Neuron (in vitro differentiated cells): Measurements from ENCODE around the gene RPE.

Experiments used
- H2AFZ ChIP-seq: one replicate; pipeline ENCODE4 v1.6.1; 2013; ENCODE audit warnings: low read depth, mild to moderate bottlenecking, inconsistent platforms, low read length, moderate library complexity
- H3K27me3 ChIP-seq: one replicate; pipeline ENCODE4 v1.6.1; 2013; ENCODE audit warnings: low read length; ENCODE audit not compliant: insufficient read depth
- H3K36me3 ChIP-seq: one replicate; pipeline ENCODE4 v1.6.1; 2013; ENCODE audit warnings: low read length; ENCODE audit not compliant: insufficient read depth
- H3K4me1 ChIP-seq: one replicate; pipeline ENCODE4 v1.6.1; 2013; ENCODE audit warnings: low read length; ENCODE audit not compliant: insufficient read depth
- H3K4me3 ChIP-seq: 2 replicates; pipeline ENCODE4 v1.5.1; 2013; ENCODE audit warnings: mild to moderate bottlenecking, low read length, moderate library complexity
- H3K9me3 ChIP-seq: one replicate; pipeline ENCODE4 v1.6.1; 2013; ENCODE audit warnings: low read length

Gene RPE

GRCh38 chr2:210009896-210010295 lies 7.5 kb downstream of the RPE start:
- Histone ChIP-seq H3K4me3 (no peak overlapping the region), H2AFZ (no peak overlapping the region), H3K9me3 (no peaks in the 10 kb centered on the region), H3K36me3 (peaks cover 35% of the 10 kb centered on the region), H3K4me1 (peaks cover 21% of the 10 kb centered on the region), H3K27me3 (no peaks in the 10 kb centered on the region)

GRCh38 chr2:210020138-210020537 lies 17.7 kb downstream of the RPE start:
- Histone ChIP-seq H3K4me3 (no peak overlapping the region), H3K4me1 (no peaks in the 10 kb centered on the region), H3K36me3 (peaks cover 93% of the 10 kb centered on the region), H2AFZ (no peak overlapping the region), H3K9me3 (no peaks in the 10 kb centered on the region), H3K27me3 (no peaks in the 10 kb centered on the region)

GRCh38 chr2:210022824-210023223 lies 20.4 kb downstream of the RPE start:
- Histone ChIP-seq H2AFZ (no peak overlapping the region), H3K4me3 (no peak overlapping the region), H3K36me3 (peaks cover 73% of the 10 kb centered on the region), H3K27me3 (no peaks in the 10 kb centered on the region), H3K4me1 (no peaks in the 10 kb centered on the region), H3K9me3 (peaks cover 2% of the 10 kb centered on the region)

GRCh38 chr2:210027608-210028007 lies 25.2 kb downstream of the RPE start:
- H3K27me3 ChIP-seq: no peaks in the 10 kb centered on the region
- no peak overlapping the region for H2AFZ ChIP-seq
- no peak overlapping the region for H3K4me3 ChIP-seq
- H3K9me3 ChIP-seq: peaks cover 2% of the 10 kb centered on the region
- peaks cover 33% of the 10 kb centered on the region for H3K36me3 ChIP-seq
- H3K4me1 ChIP-seq: no peaks in the 10 kb centered on the region

DNA sequence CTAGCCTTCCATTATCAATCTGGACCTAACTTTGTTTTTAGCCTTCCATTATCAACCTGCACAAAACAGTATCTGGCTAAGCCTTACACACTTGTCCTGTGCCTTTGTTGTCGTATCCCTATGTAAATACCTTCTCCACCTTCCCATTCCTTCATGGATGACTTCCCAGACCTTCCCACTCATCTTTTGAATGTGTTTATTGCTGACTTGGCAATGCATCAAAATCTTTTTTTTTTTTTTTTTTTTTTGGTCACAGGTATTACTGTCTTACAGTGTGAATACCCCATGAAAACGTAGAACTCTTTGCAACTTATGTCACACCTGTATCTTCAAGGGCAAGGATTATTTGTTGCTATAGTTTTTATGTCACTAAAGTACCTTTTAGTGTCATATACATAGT lies 25.7 kb downstream of the RPE start:
- Histone ChIP-seq H3K4me1 (no peaks in the 10 kb centered on the region), H3K4me3 (no peak overlapping the region), H3K27me3 (no peaks in the 10 kb centered on the region), H3K36me3 (peaks cover 27% of the 10 kb centered on the region), H3K9me3 (peaks cover 2% of the 10 kb centered on the region), H2AFZ (no peak overlapping the region)

DNA sequence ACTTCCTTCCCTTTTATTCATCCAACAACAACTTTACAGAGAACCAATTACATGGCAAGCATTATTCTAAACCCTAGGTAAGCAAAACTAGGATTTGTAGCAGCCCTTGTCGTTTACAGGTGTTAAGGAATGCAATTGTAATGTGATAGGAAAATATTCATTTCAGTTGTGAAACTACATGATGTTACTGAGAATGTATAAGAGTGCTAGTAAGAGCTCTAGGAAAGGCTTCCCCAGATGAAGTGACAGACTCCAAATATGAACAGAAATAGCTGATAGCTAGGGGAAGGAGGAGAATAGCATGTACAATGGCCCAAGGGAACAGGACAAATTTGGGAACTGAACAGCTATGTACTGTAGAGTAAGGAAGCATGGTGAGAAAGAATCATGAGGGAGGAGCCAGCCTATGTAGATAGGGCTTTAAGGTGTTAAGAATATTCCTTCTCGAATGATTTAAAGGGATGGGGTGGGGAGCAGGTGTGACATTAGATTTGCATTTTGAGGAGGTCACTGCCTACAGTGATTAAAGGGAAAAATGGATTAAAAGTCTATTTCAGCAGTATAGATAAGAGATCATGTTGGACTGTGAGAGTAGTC lies 31.7 kb downstream of the RPE start:
- no peaks in the 10 kb centered on the region for H3K4me1 ChIP-seq
- H3K4me3 ChIP-seq: no peak overlapping the region
- H2AFZ ChIP-seq: no peak overlapping the region
- no peaks in the 10 kb centered on the region for H3K9me3 ChIP-seq
- H3K36me3 ChIP-seq: peaks cover 2% of the 10 kb centered on the region
- no peaks in the 10 kb centered on the region for H3K27me3 ChIP-seq

DNA sequence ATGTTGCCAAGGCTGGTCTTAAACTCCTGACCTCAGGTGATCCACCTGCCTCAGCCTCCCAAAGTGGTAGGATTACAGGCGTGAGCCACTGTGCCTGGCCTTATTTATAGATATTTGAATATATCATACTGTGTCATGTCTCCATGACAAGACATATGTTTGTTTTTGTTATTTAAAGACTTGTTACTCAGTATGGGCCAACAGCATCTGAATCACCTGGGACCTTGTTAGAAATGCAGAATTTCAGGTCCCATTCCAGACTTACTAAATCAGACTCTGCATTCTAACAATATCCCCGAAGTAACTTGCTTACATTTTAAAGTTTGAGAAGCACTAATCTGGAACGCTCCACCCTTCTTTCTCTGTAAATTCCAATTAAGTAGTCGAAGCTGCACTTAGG lies 33.2 kb downstream of the RPE start:
- no peak overlapping the region for H3K4me3 ChIP-seq
- H3K4me1 ChIP-seq: no peaks in the 10 kb centered on the region
- H3K9me3 ChIP-seq: no peaks in the 10 kb centered on the region
- no peaks in the 10 kb centered on the region for H3K27me3 ChIP-seq
- no peak overlapping the region for H2AFZ ChIP-seq
- H3K36me3 ChIP-seq: no peaks in the 10 kb centered on the region

DNA sequence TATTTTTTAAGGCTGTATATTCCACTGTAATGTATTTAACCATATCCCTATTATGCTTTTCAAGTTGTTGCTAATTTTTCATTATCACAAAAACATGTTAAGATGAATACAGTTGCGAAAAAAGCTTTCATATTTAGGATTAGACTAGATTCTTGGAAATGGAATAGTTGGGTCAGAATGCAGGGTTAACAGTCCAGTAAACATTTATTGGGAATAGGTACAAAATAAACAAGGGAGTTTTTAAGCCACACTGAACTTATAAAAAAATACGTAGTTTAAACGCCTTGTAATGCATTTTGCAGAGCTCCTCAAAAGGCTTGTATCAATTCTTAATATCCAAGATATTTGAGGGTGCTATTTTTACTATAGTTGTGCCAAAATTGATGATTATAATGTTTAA lies 35.6 kb downstream of the RPE start:
- no peaks in the 10 kb centered on the region for H3K27me3 ChIP-seq
- no peaks in the 10 kb centered on the region for H3K4me1 ChIP-seq
- H3K36me3 ChIP-seq: no peaks in the 10 kb centered on the region
- H3K4me3 ChIP-seq: no peak overlapping the region
- H2AFZ ChIP-seq: no peak overlapping the region
- H3K9me3 ChIP-seq: no peaks in the 10 kb centered on the region

DNA sequence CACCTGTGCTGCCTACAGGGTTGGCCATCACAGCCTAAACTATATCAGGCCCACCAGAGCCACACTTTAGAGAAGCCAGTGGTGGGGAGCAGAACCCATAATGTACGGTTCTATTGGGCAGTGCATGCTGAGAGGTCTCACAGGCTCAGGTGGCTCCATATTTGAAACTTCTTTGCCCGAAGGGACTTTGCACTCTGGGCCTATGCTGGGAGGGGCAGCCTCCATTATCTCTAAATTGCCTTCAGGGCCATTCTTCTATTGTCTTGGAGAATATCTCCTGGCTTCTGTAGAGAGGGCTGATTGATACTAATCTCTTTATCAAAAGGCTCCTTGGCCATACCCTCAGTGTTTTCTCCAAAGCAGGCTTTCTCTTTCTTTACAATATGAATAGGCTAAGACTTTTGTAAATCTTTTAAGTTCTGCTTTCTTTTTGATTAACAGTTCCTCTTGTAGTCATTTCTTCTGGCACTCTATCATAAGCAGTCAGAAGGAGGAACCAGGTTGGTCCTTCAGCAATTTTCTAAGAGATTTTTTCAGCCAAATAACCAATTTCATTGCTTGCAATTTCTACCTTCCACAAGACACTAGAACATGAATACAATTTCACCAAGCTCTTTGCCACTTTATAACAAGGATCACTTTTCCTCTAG lies 44.5 kb downstream of the RPE start:
- H3K4me3 ChIP-seq: no peak overlapping the region
- H2AFZ ChIP-seq: no peak overlapping the region
- peaks cover 2% of the 10 kb centered on the region for H3K9me3 ChIP-seq
- no peaks in the 10 kb centered on the region for H3K27me3 ChIP-seq
- H3K4me1 ChIP-seq: no peaks in the 10 kb centered on the region
- no peaks in the 10 kb centered on the region for H3K36me3 ChIP-seq

GRCh38 chr2:210049831-210050230 lies 47.4 kb downstream of the RPE start:
- peaks cover 2% of the 10 kb centered on the region for H3K9me3 ChIP-seq

DNA sequence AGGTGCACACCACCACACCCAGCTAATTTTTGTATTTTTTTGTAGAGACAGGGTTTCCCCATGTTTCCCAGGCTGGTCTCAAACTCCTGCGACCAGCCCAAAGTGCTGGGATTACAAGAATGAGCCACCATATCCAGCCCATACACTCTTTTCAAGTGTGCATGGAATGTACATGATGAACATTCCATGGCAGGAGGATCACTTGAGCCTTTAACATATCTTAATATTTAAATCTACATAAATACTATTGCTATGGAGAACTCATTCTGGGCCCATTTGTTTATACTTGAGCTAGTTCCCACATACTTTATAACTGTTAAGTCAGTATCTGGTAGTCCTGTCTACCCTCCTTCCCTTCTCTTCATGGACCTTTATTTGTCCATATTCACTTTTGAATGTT lies 48.4 kb downstream of the RPE start:
- Histone ChIP-seq H3K4me1 (no peaks in the 10 kb centered on the region), H3K36me3 (no peaks in the 10 kb centered on the region), H2AFZ (no peak overlapping the region), H3K27me3 (no peaks in the 10 kb centered on the region), H3K9me3 (peaks cover 9% of the 10 kb centered on the region), H3K4me3 (no peak overlapping the region)

More at GRCh38 chr2:210049831-210050230, 47.4 kb downstream of the RPE start:
- H3K36me3 ChIP-seq: no peaks in the 10 kb centered on the region
- H3K4me3 ChIP-seq: no peak overlapping the region
- H2AFZ ChIP-seq: no peak overlapping the region
- no peaks in the 10 kb centered on the region for H3K27me3 ChIP-seq
- H3K4me1 ChIP-seq: no peaks in the 10 kb centered on the region

- no peaks in the 10 kb centered on the region for H3K27me3 ChIP-seq
- peaks cover 11% of the 10 kb centered on the region for H3K9me3 ChIP-seq
- no peak overlapping the region for H3K4me3 ChIP-seq
- no peaks in the 10 kb centered on the region for H3K4me1 ChIP-seq
- H3K36me3 ChIP-seq: no peaks in the 10 kb centered on the region
- H2AFZ ChIP-seq: no peak overlapping the region
These were observed 52.3 kb downstream of the RPE start for GRCh38 chr2:210054696-210055095.

GRCh38 chr2:210055825-210056224 lies 53.4 kb downstream of the RPE start:
- H3K4me1 ChIP-seq: no peaks in the 10 kb centered on the region
- H3K36me3 ChIP-seq: no peaks in the 10 kb centered on the region

DNA sequence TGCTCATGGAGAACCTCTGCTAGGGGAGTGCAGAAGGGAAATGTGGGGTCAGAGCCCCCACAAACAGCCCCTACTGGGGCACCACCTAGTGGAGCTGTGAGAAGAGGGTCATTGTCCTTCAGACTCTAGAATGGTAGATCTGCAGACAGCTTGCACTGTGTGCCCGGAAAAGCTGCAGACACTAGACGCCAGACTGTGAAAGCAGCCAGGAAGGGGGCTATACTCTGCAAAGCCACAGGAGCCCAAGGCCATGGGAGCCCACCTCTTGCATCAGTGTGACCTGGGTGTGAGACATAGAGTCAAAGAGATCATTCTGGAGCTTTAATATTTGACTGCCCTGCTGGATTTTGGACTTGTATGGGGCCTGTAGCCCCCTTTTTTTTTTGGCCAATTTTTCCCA lies 60.9 kb downstream of the RPE start:
- Histone ChIP-seq H2AFZ (no peak overlapping the region), H3K36me3 (no peaks in the 10 kb centered on the region), H3K4me1 (no peaks in the 10 kb centered on the region), H3K9me3 (peaks cover 4% of the 10 kb centered on the region), H3K4me3 (no peak overlapping the region), H3K27me3 (no peaks in the 10 kb centered on the region)

More at GRCh38 chr2:210055825-210056224, 53.4 kb downstream of the RPE start:
- peaks cover 11% of the 10 kb centered on the region for H3K9me3 ChIP-seq
- H3K4me3 ChIP-seq: no peak overlapping the region
- H3K27me3 ChIP-seq: no peaks in the 10 kb centered on the region
- H2AFZ ChIP-seq: no peak overlapping the region
